ENCODE measurements around the gene DNAJC12.
A peak's percentile ranks its signal among the peaks of the same experiment; 100 is the strongest.
"Not testable (repeated sequence)": the region's sequence is repeated elsewhere in the genome, so short reads cannot be mapped to it uniquely, and the experiment has no call there.

Gene DNAJC12

GRCh38 chr10:67763499-67764011 is 74.4 kb downstream of the DNAJC12 start:
- DNase-seq (ENCODE audit: low read depth in 2 of 2) = peak; percentile 63 to 66

- DNase-seq (ENCODE audit: low read depth in 2 of 2) = not testable (repeated sequence)
These were observed 75.4 kb downstream of the DNAJC12 start for GRCh38 chr10:67762567-67762966.

- DNase-seq (ENCODE audit: low read depth in 2 of 2) = no peak
These were observed 77.7 kb downstream of the DNAJC12 start for GRCh38 chr10:67760272-67760671.

Measured in activated CD4-positive, alpha-beta T cell treated with anti-CD3 and anti-CD28 coated beads for 24 hours (primary cell).